NCI-H226 (cell line): ENCODE data around the gene CCDC51.

Source experiments
- DNase-seq: peaks from one replicate; pipeline ENCODE4 v3.0.0-alpha.2; 2015

The CCDC51 gene

DNA sequence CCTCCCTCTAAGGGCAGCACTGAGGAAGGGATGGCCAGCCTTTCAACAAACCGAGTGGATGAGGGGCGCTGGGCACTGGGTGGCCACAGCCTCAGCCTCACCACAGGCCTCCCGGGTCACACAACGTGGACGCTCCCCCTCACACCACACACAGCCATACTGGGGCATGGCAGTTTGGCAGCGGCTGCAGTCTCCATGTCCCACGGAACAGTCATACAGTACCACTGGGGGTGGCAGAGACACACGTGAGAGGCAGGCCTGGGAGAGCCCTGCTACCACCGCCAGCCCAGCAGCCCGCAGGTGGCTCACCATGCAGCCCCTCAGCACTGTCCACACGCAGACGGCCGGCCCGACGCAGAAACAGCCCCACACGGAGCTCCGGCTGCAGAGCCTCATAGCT, 21.8 kb downstream of the CCDC51 start:
- DNase-seq = no peak

DNA sequence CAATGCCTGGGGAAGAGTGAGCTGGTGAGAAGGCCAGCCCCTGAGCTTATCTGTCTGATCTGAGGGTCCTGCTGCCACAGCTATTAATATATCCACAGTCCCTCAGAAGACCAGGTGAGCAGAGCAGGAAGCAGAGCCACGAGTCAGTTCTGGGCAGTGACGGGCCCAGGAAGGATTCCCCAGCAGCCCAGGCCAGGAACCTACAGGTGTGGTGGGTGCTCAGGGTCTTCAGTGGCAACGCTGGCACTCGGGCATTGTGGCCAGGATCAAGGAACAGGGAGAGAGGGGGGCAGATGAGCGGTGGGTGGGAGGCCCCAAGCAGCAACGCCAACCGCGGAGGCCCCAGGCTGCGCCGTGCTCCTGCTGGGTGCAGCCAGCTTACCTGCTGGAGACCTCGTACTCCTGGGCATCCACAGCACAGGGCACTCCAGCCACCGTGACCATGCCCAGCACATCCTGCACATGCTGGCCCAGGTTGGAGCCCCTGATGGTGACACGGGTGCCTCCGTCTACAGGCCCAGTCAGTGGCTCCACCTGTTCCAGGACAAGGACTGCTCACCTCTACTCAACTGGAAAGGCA, 22.3 kb downstream of the CCDC51 start:
- no peak for DNase-seq

DNA sequence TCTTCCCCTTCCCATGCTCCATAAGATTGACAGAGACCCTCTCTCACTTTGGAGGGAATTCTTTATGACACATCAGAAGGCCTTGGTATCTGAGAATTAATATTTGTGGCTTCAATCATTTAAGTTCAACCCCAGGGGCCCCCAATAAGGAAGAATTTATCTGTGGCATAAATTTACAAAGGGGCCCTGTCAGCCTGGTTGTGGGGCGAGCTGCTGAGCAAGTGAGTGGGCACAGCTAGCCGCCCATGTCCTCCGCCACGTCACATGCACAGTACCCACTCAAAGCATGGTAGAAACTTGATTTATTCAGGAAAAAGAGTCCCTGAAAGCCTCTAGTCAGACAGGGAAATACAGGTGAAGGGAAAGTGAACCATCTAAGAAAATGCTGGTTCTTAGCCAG, 23.4 kb downstream of the CCDC51 start:
- DNase-seq = no peak

DNA sequence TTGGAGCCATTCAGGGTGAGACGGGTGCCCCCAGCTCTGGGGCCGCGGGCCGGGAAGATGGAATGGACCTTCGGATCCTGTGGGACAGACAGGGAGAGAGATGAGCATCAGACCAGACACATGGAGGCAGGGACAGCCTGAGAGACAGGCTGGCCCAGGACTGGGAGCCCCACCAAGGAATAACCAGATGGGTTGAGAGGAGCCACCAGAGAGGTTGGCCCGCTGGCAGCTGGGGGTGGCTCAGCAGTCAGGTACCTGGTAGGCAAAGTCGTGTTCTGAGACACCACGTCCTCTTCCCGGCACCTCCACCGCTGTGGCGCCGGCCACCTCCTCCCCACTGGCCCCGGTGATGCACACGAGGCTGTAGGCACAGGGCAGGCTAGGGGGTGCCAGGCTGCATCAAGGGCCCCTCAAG, 23.8 kb downstream of the CCDC51 start:
- DNase-seq = no peak

DNA sequence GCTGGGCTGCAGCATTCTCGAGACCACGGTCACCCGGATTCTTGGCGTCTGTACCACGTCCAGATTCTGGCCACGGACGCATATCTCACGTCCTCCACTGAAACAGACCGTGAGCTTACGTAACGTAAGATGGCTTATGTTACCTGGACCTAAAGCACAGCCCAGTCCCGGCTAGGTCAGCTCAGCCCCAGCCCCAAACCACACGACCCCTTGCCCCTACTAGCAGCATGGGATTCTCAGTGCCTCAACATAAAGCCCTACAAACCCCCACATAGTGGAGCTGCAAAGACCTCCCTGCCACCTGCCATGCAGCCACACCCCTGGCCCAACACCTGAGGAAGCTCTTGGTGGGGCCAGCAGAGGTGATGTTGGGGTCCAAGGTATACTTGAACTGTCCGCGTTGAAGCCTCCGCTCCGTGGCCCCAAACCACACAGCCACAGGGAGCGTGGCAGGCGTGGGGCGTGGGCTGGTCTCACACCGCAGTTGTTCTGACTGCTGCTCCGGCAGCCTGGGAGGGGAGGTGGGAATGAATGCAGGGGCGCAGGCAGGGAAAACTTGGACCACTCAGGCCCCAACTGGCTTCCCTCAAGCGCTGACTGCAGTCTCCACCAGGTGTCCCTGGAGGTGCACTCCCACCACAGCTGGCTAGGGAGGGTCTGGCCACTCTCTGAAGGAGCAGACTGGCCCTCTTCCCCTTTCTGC, 24.5 kb downstream of the CCDC51 start:
- no peak for DNase-seq

DNA sequence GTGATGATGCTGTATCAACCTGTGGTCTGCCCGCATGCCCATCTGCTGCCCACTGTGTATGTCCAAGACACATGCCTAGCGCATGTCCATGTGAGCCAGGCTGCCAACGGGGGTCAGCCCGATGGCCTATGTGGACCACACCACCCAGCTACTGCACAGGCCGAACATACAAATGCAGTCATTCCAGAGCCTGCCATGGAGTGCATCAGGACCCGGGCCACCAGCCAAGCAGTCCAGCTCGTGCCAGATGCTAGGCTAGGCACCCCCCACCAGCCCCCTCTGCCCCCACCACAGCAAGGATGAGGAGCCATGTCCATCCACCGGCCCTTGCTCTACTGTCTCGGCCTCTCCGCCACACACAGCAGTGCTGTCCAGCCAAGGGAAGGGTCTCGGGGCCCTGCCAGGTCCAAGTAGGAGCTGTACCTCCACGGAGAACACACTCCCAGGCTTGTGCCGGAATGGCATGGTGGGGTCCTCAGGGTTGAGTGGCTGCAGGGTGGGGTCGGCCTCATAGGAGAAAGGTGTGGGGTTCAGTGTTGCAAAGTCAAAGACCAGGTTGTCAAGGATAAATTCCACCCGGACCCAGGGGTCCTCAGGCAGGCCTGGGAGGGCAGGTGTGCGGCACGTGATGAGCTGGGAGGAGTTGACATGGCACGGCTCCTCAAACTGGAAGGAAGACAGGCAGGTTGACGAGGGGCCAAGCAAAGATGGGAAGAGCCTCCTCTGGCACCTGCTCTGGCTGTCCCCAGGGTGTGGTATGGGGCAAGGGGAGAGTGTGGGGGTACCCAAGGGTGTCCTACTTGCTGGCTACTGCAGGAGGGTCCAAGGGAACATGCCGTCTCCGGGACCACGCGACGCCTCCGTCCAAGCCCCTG, 25.3 kb downstream of the CCDC51 start:
- no peak for DNase-seq

DNA sequence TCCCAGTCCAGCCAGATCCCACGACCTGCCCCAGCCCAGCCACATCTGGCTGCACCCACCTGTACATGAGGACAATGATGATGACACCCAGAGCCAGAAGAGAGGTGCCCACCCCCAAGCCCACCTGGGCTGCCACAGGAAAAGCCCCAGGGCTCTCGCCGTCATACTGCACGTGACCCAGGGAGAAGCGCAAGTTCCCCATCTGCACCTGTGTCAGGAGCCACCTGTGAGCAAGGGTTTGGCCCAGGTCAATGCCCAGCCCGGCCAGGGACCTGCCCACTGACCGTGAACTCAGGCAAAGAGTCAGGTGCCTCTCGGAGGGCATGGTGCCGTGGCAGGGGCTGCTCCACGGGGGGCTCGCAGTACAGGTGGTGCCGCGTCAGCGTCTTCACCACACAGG, 26.3 kb downstream of the CCDC51 start:
- no peak for DNase-seq

DNA sequence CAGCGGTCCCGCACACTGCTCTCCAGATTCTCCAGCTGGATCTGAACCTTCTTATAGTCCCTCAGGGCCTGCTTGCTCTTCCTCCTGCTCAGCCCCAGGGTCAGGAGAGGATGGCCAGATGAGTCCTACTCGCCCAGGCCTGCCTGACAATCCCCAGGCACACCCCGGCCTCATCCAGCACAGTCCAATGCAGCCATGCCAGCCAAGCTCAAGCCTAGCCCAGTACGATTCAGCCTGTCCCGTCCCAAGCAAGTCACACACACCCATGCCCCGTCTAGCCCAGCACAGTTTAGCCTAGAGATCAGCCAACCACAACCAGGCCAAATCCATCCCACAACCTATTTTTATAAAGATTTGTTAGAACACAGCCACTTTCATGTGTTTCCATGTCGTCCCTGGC, 26.8 kb downstream of the CCDC51 start:
- DNase-seq = no peak

DNA sequence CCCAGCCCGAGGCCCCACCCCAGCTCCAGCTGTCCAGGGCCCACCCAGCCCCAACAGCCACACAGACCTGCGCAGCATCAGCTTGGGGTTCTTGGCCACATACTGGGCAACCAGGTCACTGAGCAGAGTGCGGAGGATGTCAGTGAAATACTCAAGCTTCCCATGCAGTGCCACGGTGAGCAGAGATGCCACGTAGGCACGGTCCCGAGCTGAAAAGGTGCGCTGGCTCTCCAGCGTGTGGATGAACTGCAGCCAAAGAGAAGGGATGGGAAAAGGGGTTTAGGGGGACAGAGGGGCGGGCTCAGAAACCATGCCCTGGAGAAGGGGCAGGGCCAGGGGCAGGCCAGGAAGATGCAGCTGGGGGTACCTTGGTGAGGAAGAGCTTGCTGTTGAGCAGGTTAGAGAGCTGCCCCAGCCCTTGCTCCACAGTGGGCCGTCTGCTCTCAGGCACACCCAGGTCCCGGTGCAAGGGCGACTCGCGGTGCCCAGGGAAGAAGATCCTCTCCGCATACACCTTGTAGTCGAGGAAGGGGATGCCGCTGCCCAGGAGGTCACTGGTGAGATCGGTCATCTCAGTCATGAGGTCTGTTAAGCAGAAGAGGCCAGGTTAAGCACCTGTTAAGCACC, 27.4 kb downstream of the CCDC51 start:
- no peak for DNase-seq

DNA sequence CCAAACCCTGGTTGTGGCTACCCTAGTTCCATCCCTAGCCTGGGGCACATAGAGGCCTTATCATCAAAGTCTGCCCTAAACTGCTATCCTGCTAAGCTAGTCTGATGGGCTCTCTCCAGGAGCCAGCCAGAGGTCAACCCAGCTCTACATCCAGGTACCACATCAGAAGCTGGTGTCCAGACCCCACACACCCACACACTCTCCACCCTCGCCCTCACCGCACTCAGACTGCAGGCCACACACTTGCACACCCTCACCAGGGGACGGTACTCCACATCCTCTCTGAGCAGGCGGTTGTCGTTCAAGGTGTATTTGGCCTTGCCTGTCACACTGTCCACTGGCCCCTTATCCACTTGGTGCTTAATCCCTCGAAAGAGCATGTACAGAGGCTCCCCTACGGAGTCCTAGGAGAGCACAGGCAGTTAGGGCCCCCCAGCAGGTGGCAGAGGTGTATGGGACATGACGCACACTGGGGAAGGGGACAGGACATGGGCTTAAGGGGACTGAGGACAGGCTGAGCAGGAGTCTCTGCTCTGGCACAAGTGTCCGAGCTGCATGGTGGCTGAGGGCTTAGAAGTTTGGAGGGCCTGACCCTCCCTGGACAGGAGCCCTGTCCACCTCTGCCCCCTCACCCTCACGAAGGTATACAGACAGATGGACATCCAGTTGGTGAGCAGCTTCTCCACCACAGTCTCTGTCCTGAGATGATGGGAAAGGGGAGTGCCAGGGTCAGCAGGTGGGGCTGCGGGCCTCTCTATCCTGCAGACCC, 28.1 kb downstream of the CCDC51 start:
- no peak for DNase-seq

DNA sequence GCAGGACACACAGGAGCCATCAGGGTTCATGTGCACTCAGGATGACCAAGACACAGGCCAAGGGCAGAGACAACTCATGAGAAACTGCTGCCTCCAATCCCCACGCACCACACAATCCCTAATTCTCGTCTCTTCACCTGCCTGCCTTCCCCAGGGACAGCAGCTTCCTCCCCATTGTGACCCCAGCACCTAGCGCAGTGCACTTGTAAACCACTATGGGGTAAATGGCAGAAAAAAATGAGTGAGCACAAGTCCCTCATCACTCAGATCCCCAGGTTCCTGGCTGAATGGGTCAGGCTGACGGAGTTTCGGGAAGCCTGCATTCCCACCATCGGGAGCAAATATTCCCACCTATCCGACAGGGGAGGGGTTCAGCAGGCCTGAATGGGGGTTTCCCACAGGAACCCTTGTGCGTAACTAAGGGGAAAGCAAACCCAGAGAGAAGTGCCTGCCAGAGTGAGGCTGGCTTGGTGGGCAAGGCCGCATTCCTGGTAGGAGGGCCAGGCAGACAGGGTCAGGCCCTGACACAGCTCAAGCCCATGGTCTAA, 28.8 kb downstream of the CCDC51 start:
- no peak for DNase-seq

DNA sequence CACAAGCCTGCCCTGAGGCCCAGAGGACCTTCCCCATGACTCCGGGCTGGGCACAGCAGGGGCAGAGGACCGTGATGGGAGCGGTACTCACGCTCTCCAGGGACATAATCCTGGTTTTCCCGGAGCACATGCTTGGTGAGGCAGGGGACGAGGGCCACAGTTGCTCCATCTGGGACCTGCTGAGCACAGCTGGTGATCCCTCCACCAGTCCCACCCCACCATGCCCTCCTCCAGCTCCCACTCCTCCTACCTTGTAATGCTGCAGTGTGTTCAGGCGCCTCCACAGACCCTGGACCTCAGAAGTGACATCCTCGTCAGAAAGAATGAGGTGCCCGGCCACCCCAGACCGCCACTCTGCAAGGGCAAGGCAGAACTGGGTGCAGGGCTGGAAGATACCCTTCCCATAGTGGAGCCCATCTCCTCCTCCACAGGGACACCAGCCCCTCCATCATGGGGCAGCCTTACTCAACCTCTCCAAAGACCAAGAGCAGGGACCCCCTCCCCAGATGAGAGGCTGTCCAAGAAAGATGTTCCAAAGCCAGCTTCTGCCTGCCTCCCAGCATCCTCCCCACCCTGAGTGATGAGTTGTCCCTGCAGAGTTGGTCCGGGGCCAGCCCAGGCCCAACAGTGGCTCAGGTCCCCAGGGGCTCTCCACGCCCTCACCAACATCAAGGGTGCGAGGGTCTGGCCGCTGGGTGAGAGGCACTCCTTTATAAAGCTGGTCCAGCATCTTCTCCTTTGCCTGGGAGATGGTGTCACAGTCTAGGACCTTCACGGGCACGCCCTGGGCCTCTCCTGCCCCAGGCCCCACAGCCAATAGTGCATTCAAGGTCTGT, 29.5 kb downstream of the CCDC51 start:
- DNase-seq = no peak

DNA sequence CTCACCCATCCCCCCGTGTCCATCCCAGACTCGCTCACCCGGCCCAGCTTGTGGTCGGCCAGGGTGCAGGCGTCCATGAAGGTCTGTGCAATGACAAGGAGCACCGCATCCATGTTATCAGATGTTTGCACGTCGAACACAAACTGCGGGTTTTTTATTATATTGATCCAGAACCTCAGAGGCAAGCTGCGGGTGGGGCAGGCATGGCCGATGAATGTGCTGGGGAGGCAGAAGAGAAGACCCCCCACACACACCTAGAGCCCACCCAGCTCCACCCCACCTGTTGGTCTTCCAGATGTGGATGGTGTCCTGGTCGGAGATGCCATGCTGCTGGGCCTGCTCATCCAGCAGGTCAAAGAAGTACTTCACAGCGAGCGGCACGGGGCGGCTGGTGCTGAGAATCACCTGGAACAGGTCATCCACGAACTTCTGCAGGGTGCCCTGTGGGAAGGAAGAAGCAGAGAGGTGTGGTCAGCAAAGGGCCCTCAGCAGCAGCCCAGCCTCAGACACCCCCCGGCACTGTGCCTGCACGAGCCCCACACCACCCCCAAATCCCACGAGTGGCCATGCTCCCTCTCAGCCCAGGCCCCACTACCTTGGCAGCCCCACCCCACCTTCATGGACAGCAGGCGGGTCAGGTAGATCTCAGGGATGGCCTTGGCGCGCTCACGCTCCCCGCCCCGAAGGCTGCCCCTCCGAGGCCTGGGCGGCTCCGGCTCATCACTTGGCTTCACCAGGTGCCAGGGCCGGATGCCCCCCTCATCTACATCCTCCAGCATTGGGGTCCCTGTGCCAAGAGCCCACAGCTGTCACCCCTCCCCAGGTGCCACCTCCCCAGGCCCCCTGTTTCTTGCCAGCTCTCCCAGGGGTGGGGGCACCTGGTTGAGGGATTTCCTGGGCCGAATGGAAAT, 30.4 kb downstream of the CCDC51 start:
- no peak for DNase-seq

DNA sequence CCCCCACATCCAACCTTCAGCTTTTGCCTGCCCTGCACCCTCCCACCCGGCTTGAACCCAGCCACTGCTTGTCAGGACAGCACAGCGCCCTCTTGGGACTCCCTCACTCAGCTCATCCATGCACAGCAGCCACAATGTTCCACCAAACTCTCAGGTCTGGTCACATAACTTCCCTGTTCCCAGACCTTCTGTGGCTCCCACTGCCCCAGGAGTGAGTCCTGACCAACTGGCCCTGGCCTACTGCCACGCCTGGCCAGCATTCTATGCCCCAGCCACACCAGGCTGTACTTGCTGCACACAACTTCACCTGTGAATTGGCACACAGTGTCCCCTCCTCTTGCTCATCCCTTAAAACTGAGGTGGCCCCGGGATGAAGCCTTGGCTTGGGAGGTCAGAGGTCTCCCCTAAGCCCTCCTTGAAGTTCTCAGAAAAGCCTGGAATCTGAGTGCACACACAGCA, 31.1 kb downstream of the CCDC51 start:
- no peak for DNase-seq

DNA sequence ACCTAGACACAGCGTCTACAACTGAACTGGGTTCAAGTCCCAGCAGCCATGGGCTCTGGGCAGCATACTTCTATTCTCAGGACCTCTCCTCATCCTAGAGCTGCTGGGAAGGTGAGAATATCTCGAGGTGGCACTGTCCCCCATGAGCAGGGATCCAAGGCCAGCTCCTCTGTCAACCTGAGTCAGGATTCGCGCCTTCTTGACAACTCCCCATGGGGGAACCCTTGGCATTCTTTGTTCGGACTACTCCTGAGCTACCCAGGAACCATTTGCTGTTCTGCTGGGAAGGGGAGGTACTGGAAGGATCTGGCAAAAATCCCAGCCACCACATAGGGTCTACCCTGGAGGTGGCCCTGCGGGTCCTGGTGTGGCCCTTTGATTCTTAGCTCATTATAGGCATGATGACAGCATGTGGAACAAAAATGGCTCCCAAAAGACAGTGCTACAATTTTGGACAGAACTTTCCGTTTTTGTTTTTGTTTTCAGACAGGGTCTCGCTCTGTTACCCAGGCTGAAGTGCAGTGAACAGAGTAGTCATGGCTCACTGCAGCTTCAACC, 32.3 kb downstream of the CCDC51 start:
- no peak for DNase-seq

DNA sequence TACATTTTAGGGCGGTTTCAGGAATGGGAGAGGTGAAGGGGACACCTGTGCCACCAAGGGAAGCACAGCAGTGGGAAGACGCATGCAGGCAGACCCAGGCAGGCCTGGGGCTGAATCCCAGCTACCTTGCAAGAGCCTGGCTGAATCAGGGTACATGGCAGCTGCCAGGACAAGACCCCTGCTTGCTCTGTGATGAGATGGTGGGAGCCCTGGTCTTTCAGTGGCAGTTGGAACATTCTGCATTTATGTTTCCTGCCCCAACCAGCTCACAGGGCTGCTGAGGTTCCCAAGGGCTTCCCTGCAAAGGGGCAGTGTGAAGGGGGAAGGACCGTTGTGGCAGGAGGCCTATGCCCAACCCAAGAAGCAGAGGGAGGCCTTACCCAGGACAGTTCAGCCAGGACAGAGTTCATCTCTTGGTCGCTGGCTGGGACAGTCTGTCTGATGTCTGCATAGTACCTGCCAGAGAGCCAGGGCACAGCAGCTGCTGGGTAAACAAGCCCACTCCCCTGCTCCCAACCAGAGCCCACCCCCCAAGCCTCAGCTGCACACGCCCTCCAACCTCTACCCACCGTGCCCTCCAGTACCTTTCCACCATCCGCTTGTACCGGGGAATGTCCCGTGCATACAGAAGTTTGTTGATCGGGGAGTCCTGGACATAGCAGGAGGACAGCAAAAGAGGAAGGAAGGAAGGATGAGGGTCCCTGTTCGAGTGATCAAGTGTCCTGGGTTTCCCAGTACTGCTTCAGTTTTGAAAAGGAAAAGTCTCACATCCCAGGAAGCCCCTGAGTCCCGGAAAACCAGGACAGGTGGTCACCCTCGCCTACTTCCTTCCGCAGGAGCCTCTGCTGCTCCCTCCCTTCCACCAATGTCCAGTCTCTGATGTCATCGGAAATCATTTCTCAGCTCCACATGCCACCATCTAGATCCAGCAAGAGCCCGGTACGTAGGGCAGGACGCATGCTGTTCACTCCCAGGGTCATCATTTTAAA, 33.2 kb downstream of the CCDC51 start:
- DNase-seq = no peak

DNA sequence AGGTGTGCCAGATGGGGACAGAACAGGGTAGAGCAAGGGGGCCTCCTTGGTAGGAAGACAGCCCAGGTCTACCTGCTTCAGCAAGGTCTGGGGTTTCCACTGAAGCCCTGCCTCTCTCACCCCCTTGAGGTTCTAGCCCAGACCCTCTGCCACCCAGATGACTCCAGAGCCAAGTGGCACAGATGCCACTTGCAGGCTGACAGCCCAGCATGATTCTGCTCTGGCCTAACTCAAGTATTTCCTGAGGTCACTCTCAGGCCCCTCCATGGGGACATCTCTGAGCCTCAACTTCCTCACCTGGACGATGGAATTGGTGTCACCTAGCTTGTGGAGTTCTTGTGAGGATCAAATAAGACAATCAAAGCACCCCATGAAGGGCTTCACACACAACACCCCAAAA, 33.9 kb downstream of the CCDC51 start:
- DNase-seq = no peak

DNA sequence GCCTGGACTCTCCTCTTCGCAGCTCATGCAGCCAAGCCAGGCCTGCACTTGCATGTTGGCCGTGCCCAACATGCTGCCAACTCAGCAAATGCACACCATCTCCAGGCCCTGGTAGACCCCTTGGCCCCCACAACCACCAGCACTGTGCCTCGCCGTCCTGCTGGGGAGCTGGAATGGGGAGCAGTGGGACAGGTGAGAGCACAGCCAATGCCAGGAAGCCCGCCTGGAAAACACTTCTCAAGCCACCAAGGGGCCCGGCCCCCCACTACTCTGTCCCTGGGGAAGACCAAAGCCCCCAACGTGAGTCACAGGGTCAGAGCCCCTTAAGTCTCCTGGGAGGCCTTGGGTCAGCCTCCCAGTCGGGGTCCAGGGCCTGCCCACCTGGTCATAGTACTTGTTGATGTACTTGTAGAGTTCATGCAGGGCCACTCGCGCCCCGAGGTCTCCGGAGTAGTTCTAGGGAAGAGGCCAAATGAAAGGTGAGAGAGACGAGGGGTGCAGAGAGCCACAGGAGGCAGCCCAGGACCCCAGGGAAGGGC, 34.5 kb downstream of the CCDC51 start:
- no peak for DNase-seq
